Measurements from ENCODE around the gene TREML4.

TREML4 gene

DNA sequence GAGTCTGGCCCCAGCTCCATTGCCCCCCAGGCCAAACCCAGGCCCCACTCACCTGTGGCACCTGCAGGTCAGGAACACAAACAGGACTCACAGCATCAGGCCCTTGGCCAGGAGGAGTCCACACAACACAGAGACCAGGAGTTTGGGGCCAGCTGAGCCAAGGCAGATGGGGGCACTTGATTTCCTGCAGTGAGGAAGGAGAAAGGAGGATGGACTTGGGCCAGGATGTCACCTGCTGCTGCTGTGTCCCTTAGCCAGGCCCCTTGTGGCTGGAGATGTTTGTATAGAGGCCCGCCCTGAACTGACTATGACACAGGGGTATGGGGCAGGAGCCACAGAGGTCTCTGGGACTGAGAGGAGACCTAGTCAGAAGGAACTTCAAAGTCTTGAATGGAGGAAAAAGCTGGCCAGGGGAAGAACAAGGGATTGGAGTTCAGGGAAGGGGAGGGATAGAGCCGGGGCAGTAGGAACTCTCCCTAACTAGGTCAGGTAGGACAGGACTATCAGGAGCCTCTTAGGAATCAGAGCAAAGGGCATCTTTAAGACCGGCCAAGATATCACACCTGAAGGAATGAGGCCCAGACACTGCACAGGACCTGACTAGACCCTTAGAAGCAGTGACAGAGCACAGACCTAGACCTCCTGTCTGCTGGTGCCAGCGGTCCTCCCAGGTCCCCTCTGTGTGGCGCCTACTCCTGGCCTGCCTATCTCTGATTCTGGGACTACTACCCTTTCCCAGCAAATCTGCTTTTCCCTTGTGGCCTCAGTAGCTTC, 18.4 kb upstream of the TREML4 start:
- DNase-seq (ENCODE audit: low read depth): no peak
- no peak overlapping the region for H3K4me3 ChIP-seq (ENCODE audit: low read depth, low read length)
- TF ChIP-seq, protein P1, sequence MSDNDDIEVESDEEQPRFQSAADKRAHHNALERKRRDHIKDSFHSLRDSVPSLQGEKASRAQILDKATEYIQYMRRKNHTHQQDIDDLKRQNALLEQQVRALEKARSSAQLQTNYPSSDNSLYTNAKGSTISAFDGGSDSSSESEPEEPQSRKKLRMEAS (IDR thresholded peaks at IDR 0.05; ENCODE audit: low read depth, low read length): no peak
- TF ChIP-seq POLR2A (IDR thresholded peaks at IDR 0.05; ENCODE audit: extremely low read depth, insufficient read length) (no peak), MYC (IDR thresholded peaks at IDR 0.05; ENCODE audit: low read depth, low read length) (no peak)
- TF ChIP-seq, protein P2, sequence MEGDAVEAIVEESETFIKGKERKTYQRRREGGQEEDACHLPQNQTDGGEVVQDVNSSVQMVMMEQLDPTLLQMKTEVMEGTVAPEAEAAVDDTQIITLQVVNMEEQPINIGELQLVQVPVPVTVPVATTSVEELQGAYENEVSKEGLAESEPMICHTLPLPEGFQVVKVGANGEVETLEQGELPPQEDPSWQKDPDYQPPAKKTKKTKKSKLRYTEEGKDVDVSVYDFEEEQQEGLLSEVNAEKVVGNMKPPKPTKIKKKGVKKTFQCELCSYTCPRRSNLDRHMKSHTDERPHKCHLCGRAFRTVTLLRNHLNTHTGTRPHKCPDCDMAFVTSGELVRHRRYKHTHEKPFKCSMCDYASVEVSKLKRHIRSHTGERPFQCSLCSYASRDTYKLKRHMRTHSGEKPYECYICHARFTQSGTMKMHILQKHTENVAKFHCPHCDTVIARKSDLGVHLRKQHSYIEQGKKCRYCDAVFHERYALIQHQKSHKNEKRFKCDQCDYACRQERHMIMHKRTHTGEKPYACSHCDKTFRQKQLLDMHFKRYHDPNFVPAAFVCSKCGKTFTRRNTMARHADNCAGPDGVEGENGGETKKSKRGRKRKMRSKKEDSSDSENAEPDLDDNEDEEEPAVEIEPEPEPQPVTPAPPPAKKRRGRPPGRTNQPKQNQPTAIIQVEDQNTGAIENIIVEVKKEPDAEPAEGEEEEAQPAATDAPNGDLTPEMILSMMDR (IDR thresholded peaks at IDR 0.05; ENCODE audit: low read depth, low read length): no peak

DNA sequence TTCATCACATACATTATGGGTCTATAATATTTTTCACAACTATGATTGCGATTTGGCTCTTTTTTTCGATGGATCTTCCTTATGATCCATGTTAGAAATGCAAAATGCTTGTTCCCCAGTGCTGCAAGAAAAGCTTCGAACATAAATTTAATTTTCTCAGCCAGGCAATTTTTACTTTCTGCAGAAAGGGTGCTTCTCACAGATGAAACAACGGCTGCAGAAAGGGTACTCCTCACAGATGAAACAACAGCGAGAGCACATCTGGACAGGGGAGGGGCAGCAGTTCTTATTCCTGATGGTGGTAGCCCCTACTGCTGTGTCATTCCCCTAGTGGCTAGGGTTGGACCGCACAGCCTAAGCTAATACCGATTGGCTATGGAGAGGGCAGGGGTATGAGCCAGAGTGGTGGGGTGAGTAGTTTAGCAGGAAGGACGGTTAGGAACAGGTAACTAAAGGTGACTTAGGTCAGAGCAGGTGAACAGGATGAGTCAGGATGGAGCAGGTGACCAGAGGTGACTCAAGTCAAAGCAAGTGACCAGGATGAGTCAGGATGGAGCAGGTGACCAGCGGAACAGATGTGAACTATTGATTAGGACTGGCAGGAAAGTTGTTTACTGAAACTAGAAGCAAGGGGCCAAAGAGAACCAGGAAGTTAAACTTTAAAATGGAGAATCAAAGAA, 13.4 kb upstream of the TREML4 start:
- TF ChIP-seq, protein P1 (IDR thresholded peaks at IDR 0.05; ENCODE audit: low read depth, low read length): no peak
- TF ChIP-seq, protein P2 (IDR thresholded peaks at IDR 0.05; ENCODE audit: low read depth, low read length): no peak
- H3K4me3 ChIP-seq (ENCODE audit: low read depth, low read length): no peak overlapping the region
- no peak for DNase-seq (ENCODE audit: low read depth)

DNA sequence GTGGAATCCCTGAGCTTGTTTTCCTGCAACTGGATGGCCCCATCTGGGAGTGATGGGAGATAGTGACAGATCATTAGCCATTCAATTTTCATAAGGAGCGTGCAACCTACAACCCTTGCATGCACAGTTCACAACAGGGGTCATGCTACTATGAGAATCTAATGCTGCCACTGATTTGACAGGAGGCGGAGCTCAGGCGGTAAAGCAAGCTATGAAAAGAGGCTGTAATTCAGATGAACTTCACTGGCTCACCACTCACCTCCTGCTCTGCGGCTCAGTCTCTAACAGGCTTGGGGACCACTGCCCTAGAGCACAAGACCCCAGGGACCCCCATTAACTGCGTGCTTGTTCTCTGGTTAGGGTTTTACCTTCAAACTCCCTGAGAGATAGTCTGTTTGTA, 12.4 kb upstream of the TREML4 start:
- H3K4me3 ChIP-seq (ENCODE audit: low read depth, low read length): no peak overlapping the region
- TF ChIP-seq, protein P1 (IDR thresholded peaks at IDR 0.05; ENCODE audit: low read depth, low read length): no peak
- TF ChIP-seq MYC (IDR thresholded peaks at IDR 0.05; ENCODE audit: low read depth, low read length) (no peak), POLR2A (IDR thresholded peaks at IDR 0.05; ENCODE audit: extremely low read depth, insufficient read length) (no peak)
- TF ChIP-seq, protein P2 (IDR thresholded peaks at IDR 0.05; ENCODE audit: low read depth, low read length): no peak
- DNase-seq (ENCODE audit: low read depth): no peak

DNA sequence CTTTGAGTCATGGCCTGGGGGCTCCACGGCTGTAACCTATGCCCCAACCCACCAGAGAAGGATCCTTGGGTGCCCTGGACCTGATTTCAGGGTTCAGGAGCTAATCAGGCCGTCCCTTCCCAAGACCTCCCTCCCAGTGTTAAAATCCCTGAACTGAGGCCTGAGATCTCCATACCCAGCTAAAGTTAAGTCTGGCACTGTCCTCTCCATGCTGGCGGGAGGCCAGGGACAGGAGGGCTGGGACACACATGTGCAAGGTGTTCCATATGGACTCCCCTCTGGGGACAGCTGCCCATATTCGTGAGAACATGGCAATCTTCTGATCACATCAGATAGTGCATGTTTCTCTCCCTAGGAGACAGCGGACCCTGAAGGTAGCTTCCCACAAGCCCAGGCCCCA, 11.5 kb upstream of the TREML4 start:
- H3K4me3 ChIP-seq (ENCODE audit: low read depth, low read length): no peak overlapping the region
- no peak for DNase-seq (ENCODE audit: low read depth)
- TF ChIP-seq POLR2A (IDR thresholded peaks at IDR 0.05; ENCODE audit: extremely low read depth, insufficient read length): no peak

DNA sequence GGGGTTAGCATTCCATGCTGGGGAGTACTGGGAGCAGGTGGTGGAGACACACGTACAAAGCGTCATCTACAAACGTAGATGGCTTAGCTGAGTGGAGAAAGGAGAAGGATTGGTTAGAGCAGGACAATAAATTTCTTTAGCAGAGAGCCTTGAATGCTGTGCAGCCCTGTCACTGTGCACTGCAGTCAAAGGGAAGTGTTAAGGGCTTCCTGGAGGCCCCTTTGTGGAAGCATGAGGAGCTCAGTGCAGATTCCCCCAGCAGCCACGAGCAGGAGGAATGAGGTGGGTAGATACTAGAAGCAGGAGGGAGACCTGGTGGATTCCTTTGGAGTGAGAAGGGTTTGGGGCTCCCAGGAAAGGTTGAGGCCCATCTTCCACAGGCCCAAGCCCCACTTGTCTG, 6.1 kb upstream of the TREML4 start:
- TF ChIP-seq, protein P2 (IDR thresholded peaks at IDR 0.05; ENCODE audit: low read depth, low read length): no peak
- TF ChIP-seq POLR2A (IDR thresholded peaks at IDR 0.05; ENCODE audit: extremely low read depth, insufficient read length): no peak
- TF ChIP-seq MYC (IDR thresholded peaks at IDR 0.05; ENCODE audit: low read depth, low read length): no peak
- TF ChIP-seq, protein P1 (IDR thresholded peaks at IDR 0.05; ENCODE audit: low read depth, low read length): no peak
- DNase-seq (ENCODE audit: low read depth): peak; percentile 56
- no peak overlapping the region for H3K4me3 ChIP-seq (ENCODE audit: low read depth, low read length)

DNA sequence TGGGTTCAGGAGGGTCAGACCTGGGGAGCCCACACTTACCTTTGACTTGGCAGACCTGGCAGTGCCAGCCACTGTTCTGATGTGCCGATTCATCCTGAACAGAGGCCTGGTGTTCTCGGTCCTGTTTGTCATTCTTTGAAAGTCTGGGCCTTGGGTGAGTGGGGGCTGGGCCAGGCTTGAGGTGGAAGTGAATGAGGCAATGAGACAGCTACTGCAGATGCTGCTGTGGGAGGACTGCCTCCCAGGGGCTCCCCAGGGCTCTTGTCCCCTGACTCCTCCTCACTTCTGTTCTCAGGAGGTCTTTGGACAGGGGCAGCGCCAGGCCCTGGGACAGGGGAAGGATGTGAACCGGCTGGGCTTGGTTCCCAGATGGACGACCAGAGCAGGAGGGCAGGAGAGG, 5.6 kb upstream of the TREML4 start:
- DNase-seq (ENCODE audit: low read depth): peak; percentile 83
- H3K4me3 ChIP-seq (ENCODE audit: low read depth, low read length): no peak overlapping the region

More for the DNA sequence above, 5.6 kb upstream of the TREML4 start:
- TF ChIP-seq, protein P2 (IDR thresholded peaks at IDR 0.05; ENCODE audit: low read depth, low read length): no peak
- TF ChIP-seq MYC (IDR thresholded peaks at IDR 0.05; ENCODE audit: low read depth, low read length): no peak
- TF ChIP-seq, protein P1 (IDR thresholded peaks at IDR 0.05; ENCODE audit: low read depth, low read length): no peak
- TF ChIP-seq POLR2A (IDR thresholded peaks at IDR 0.05; ENCODE audit: extremely low read depth, insufficient read length): no peak

Measured in NB4 (cell line).